ENCODE results near the gene TST. TPM values are rescaled to one million over a fixed set of nuclear protein-coding genes. Genes with fewer than 3 reads are reported as not detected.

TST gene
- polyA plus RNA-seq, 1 donor (not counting 4 experiments of a cell fraction or from before 2014, with no cell fraction given) = 19.9 TPM

- no peaks in the 10 kb centered on the region for H3K4me1 ChIP-seq (ENCODE audit: control insufficient read depth, extremely low read depth, insufficient read depth, low read length)
- H3K9ac ChIP-seq (ENCODE audit: control insufficient read depth, extremely low read depth, insufficient read depth, low read length) = no peak overlapping the region
- H2AFZ ChIP-seq (ENCODE audit: control insufficient read depth, low read length) = no peak overlapping the region
- no peak for DNase-seq (ENCODE audit: low read depth, low spot score)
- no peaks in the 10 kb centered on the region for H4K20me1 ChIP-seq (ENCODE audit: control insufficient read depth, extremely low read depth, insufficient read depth, low read length)
- H3K79me2 ChIP-seq (ENCODE audit: control insufficient read depth, insufficient read depth, low read length) = no peaks in the 10 kb centered on the region
- no peaks in the 10 kb centered on the region for H3K9me1 ChIP-seq (ENCODE audit: control insufficient read depth, extremely low read depth, insufficient read depth, low read length)
- peaks cover 11% of the 10 kb centered on the region for H3K27me3 ChIP-seq (ENCODE audit: control insufficient read depth, extremely low read depth, insufficient read depth, low read length)
- H3K27ac ChIP-seq (ENCODE audit: control insufficient read depth, insufficient read depth, low read length) = no peak overlapping the region
- no peaks in the 10 kb centered on the region for H3K36me3 ChIP-seq (ENCODE audit: control insufficient read depth in 2 of 2, extremely low read depth in 1 of 2, insufficient read depth in 2 of 2, low read length in 2 of 2)
- no peaks in the 10 kb centered on the region for H3K9me3 ChIP-seq (ENCODE audit: control insufficient read depth, low read depth, low read length)
- FAIRE-seq = no peak
- dilution Hi-C loops (cut with MboI; ENCODE audit: extremely low pct_ligation_motif_present, low sequenced_read_pairs) = no loop called here
- no peak overlapping the region for H3K4me2 ChIP-seq (ENCODE audit: control insufficient read depth, extremely low read depth, insufficient read depth, low read depth, low read length)
- H3K4me3 ChIP-seq (ENCODE audit: control insufficient read depth in 2 of 3, extremely low read depth in 1 of 3, insufficient read depth in 2 of 3, low read depth in 1 of 3, low read length in 3 of 3) = no peak overlapping the region
- TF ChIP-seq EZH2 (IDR thresholded peaks at IDR 0.05; ENCODE audit: low read length) = no peak
- TF ChIP-seq, protein P1, sequence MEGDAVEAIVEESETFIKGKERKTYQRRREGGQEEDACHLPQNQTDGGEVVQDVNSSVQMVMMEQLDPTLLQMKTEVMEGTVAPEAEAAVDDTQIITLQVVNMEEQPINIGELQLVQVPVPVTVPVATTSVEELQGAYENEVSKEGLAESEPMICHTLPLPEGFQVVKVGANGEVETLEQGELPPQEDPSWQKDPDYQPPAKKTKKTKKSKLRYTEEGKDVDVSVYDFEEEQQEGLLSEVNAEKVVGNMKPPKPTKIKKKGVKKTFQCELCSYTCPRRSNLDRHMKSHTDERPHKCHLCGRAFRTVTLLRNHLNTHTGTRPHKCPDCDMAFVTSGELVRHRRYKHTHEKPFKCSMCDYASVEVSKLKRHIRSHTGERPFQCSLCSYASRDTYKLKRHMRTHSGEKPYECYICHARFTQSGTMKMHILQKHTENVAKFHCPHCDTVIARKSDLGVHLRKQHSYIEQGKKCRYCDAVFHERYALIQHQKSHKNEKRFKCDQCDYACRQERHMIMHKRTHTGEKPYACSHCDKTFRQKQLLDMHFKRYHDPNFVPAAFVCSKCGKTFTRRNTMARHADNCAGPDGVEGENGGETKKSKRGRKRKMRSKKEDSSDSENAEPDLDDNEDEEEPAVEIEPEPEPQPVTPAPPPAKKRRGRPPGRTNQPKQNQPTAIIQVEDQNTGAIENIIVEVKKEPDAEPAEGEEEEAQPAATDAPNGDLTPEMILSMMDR (optimal IDR thresholded peaks at IDR 0.05 in 1 of 3, IDR thresholded peaks at IDR 0.05 in 1 of 3, conservative IDR thresholded peaks at IDR 0.05 in 1 of 3; ENCODE audit: extremely low read depth in 1 of 3, insufficient read depth in 2 of 3, low read length in 3 of 3) = no peak
Observed at GRCh38 chr22:37067428-37067827, 48.2 kb upstream of the TST start.

- Histone ChIP-seq H4K20me1 (ENCODE audit: control insufficient read depth, extremely low read depth, insufficient read depth, low read length) (no peaks in the 10 kb centered on the region), H3K36me3 (ENCODE audit: control insufficient read depth in 2 of 2, extremely low read depth in 1 of 2, insufficient read depth in 2 of 2, low read length in 2 of 2) (no peaks in the 10 kb centered on the region), H3K4me1 (ENCODE audit: control insufficient read depth, extremely low read depth, insufficient read depth, low read length) (no peaks in the 10 kb centered on the region), H3K27me3 (ENCODE audit: control insufficient read depth, extremely low read depth, insufficient read depth, low read length) (peaks cover 11% of the 10 kb centered on the region), H3K9me1 (ENCODE audit: control insufficient read depth, extremely low read depth, insufficient read depth, low read length) (no peaks in the 10 kb centered on the region), H3K79me2 (ENCODE audit: control insufficient read depth, insufficient read depth, low read length) (no peaks in the 10 kb centered on the region), H3K27ac (ENCODE audit: control insufficient read depth, insufficient read depth, low read length) (no peak overlapping the region), H3K9ac (ENCODE audit: control insufficient read depth, extremely low read depth, insufficient read depth, low read length) (no peak overlapping the region), H3K4me2 (ENCODE audit: control insufficient read depth, extremely low read depth, insufficient read depth, low read depth, low read length) (no peak overlapping the region), H3K4me3 (ENCODE audit: control insufficient read depth in 2 of 3, extremely low read depth in 1 of 3, insufficient read depth in 2 of 3, low read depth in 1 of 3, low read length in 3 of 3) (no peak overlapping the region), H2AFZ (ENCODE audit: control insufficient read depth, low read length) (no peak overlapping the region), H3K9me3 (ENCODE audit: control insufficient read depth, low read depth, low read length) (no peaks in the 10 kb centered on the region)
- dilution Hi-C loops (cut with MboI; ENCODE audit: extremely low pct_ligation_motif_present, low sequenced_read_pairs) = no loop called here
- FAIRE-seq = no peak
- DNase-seq (ENCODE audit: low read depth, low spot score) = no peak
- TF ChIP-seq, protein P1 (optimal IDR thresholded peaks at IDR 0.05 in 1 of 3, IDR thresholded peaks at IDR 0.05 in 1 of 3, conservative IDR thresholded peaks at IDR 0.05 in 1 of 3; ENCODE audit: extremely low read depth in 1 of 3, insufficient read depth in 2 of 3, low read length in 3 of 3) = no peak
- no peak for TF ChIP-seq EZH2 (IDR thresholded peaks at IDR 0.05; ENCODE audit: low read length)
Observed at GRCh38 chr22:37065961-37066360, 46.7 kb upstream of the TST start.
